IMR-90 (cell line): ENCODE data around the gene RIMBP2. TPM values are rescaled to one million over a fixed set of nuclear protein-coding genes. Genes with fewer than 3 reads are reported as not detected.

Experiments used
- ATAC-seq: fragments of 200-7000 bp; cut with Tn5 transposase; 2 replicates; pipeline ENCODE4 v1.9.1; 2020; ENCODE audit warnings: low read depth, mild to moderate bottlenecking, moderate library complexity
- BruUV-seq: library from RNA; stranded (reverse); fragments of 400-500 nt; replicated peaks from 2 replicates; lab custom pipeline; 2021; lab: Mats Ljungman, UMichigan
- CTCF ChIA-PET: fragments of 300-600 bp; formaldehyde crosslinking; extraction: SDS; loops from one replicate; lab custom pipeline; 2021; ENCODE audit warnings: antibody characterized with exemption; lab: Yijun Ruan, JAX
- POLR2A ChIA-PET: fragments of 300-600 bp; sonication (Branson Sonifier 250); formaldehyde crosslinking; loops from one replicate; lab custom pipeline; 2022; ENCODE audit warnings: antibody characterized with exemption; ENCODE audit not compliant: unreplicated experiment; lab: Charles Lee
- DNase-seq: peaks from one replicate; pipeline ENCODE4 v3.0.0; 2013
- H2AFZ ChIP-seq: replicated peaks from 2 replicates; pipeline ENCODE3; 2013; ENCODE audit warnings: low read length, mild to moderate bottlenecking; ENCODE audit not compliant: poor library complexity
- H2AK5ac ChIP-seq: 2 replicates; pipeline ENCODE4 v1.6.1; 2013; ENCODE audit warnings: low read depth, low read length, inconsistent platforms
- H2AK9ac ChIP-seq: replicated peaks from 2 replicates; pipeline ENCODE3; 2013; ENCODE audit warnings: mild to moderate bottlenecking, low read depth, low read length, moderate library complexity; ENCODE audit not compliant: poor library complexity
- H2BK120ac ChIP-seq: 2 replicates; pipeline ENCODE4 v1.6.1; 2013; ENCODE audit warnings: low read depth, low read length, inconsistent platforms
- H2BK15ac ChIP-seq: 3 replicates; pipeline ENCODE4 v1.6.1; 2013; ENCODE audit warnings: low read depth, low read length, inconsistent platforms
- H2BK20ac ChIP-seq: 2 replicates; pipeline ENCODE4 v1.6.1; 2013; ENCODE audit warnings: low read depth, mild to moderate bottlenecking, inconsistent platforms, low read length, moderate library complexity
- H2BK5ac ChIP-seq: 2 replicates; pipeline ENCODE4 v1.6.1; 2013; ENCODE audit warnings: mild to moderate bottlenecking, low read depth, low read length, inconsistent platforms; ENCODE audit not compliant: poor library complexity, severe bottlenecking
- H3K14ac ChIP-seq: replicated peaks from 2 replicates; pipeline ENCODE4 v1.6.1; 2013; ENCODE audit warnings: low read depth, low read length, inconsistent platforms
- H3K18ac ChIP-seq: 2 replicates; pipeline ENCODE4 v1.6.1; 2013; ENCODE audit warnings: low read depth, low read length, control low read depth
- H3K23ac ChIP-seq: 2 replicates; pipeline ENCODE4 v1.6.1; 2013; ENCODE audit warnings: low read depth, low read length, inconsistent platforms
- H3K27ac ChIP-seq: 2 replicates; pipeline ENCODE4 v1.5.1; 2013; ENCODE audit warnings: mild to moderate bottlenecking, control low read depth, low read length; ENCODE audit not compliant: insufficient read depth
- H3K27me3 ChIP-seq: 2 replicates; pipeline ENCODE4 v1.6.1; 2013; ENCODE audit warnings: low read length; ENCODE audit not compliant: control insufficient read depth, insufficient read depth
- H3K36me3 ChIP-seq: 2 replicates; pipeline ENCODE4 v1.6.1; 2013; ENCODE audit warnings: low read length, mixed read lengths; ENCODE audit not compliant: control insufficient read depth, insufficient read depth
- H3K4ac ChIP-seq: 2 replicates; pipeline ENCODE4 v1.6.1; 2013; ENCODE audit warnings: low read depth, low read length, inconsistent platforms
- H3K4me1 ChIP-seq: 2 replicates; pipeline ENCODE4 v1.6.1; 2013; ENCODE audit warnings: low read length, mixed read lengths; ENCODE audit not compliant: control insufficient read depth, insufficient read depth
- H3K4me2 ChIP-seq: 2 replicates; pipeline ENCODE4 v1.6.1; 2013; ENCODE audit warnings: low read depth, mild to moderate bottlenecking, control low read depth, low read length, moderate library complexity
- H3K4me3 ChIP-seq: 2 replicates; pipeline ENCODE4 v1.5.1; 2013; ENCODE audit warnings: low read depth, mild to moderate bottlenecking, control low read depth, low read length, moderate library complexity; ENCODE audit not compliant: insufficient read depth
- H3K56ac ChIP-seq: 2 replicates; pipeline ENCODE4 v1.6.1; 2013; ENCODE audit warnings: low read length, inconsistent platforms; ENCODE audit not compliant: insufficient read depth; ENCODE audit errors: extremely low read depth
- H3K79me1 ChIP-seq, 2 experiments: 2 replicates each; pipeline ENCODE4 v1.6.1; 2013; ENCODE audit warnings: low read length in 2 of 2, inconsistent platforms in 1 of 2, low read depth in 1 of 2
- H3K9ac ChIP-seq: 2 replicates; pipeline ENCODE4 v1.6.1; 2013; ENCODE audit warnings: low read depth, low read length, control low read depth
- H3K9me1 ChIP-seq: 2 replicates; pipeline ENCODE4 v1.6.1; 2013; ENCODE audit warnings: low read length, inconsistent platforms; ENCODE audit not compliant: insufficient read depth
- H3K9me3 ChIP-seq: 2 replicates; pipeline ENCODE4 v1.6.1; 2013; ENCODE audit warnings: low read length; ENCODE audit not compliant: control insufficient read depth, insufficient read depth
- H4K20me1 ChIP-seq: 2 replicates; pipeline ENCODE4 v1.6.1; 2013; ENCODE audit warnings: low read length, inconsistent platforms; ENCODE audit not compliant: insufficient read depth
- H4K5ac ChIP-seq: 2 replicates; pipeline ENCODE4 v1.6.1; 2013; ENCODE audit warnings: mild to moderate bottlenecking, low read depth, low read length, control low read depth
- H4K8ac ChIP-seq, 2 experiments: 2 replicates each; pipeline ENCODE4 v1.6.1; 2013; ENCODE audit warnings: low read depth in 2 of 2, low read length in 2 of 2, control low read depth in 1 of 2, inconsistent platforms in 1 of 2
- H4K91ac ChIP-seq: 2 replicates; pipeline ENCODE4 v1.6.1; 2013; ENCODE audit warnings: low read depth, low read length, inconsistent platforms; ENCODE audit not compliant: insufficient read depth
- BHLHE40 ChIP-seq: fragments of 150-350 bp; IDR thresholded peaks from 2 replicates; pipeline ENCODE4 v1.6.1; 2016; ENCODE audit warnings: mild to moderate bottlenecking, low read depth, low read length
- WGBS, 2 experiments: methylation state at CpG; one replicate each; pipeline versions ENCODE4 v1.1.5 to v1.1.7; 2013; ENCODE audit warnings: missing lambda C conversion rate in 2 of 2; ENCODE audit not compliant: insufficient read length in 1 of 2; ENCODE audit errors: extremely low coverage in 2 of 2; 5-methylcytosine and 5-hydroxymethylcytosine counted together
- dilution Hi-C: fragments of 300-500 bp; cut with HindIII; formaldehyde crosslinking; loops from one replicate; pipeline ENCODE4 v1.14.3; 2018; ENCODE audit warnings: low sequenced_read_pairs; ENCODE audit not compliant: unreplicated experiment
- in situ Hi-C: fragments of 300-500 bp; cut with MboI; formaldehyde crosslinking; loops from 3 replicates; pipeline ENCODE4 v1.14.3; 2019; ENCODE audit warnings: low sequenced_read_pairs, inconsistent platforms, mixed read lengths
- intact Hi-C: fragments of 100-400 bp; cut with micrococcal nuclease; formaldehyde crosslinking; loops from 2 replicates; pipeline ENCODE4 v1.10.0; 2022
- polyA plus RNA-seq, 3 experiments: library from polyadenylated mRNA; depleted of rRNA; stranded (reverse); fragments of >200 nt; gene quantifications; 2 replicates each; pipeline ENCODE4 v1.2.3, GENCODE V29; 2012; ENCODE audit warnings: low replicate concordance in 1 of 3
- total RNA-seq: library from RNA; depleted of rRNA; stranded (reverse); fragments of >200 nt; gene quantifications from 2 replicates; pipeline ENCODE4 v1.2.3, GENCODE V29; 2012
- TF ChIP-seq, protein P1 (sequence below): fragments of 150-350 bp; IDR thresholded peaks from 2 replicates; pipeline ENCODE4 v1.6.1; 2017; ENCODE audit warnings: mild to moderate bottlenecking, antibody characterized with exemption, low read length, low read depth

RIMBP2 gene
- total and polyA plus RNA-seq, 2 of the 4 experiments (the other 2 are of a cell fraction), result not detected

DNA sequence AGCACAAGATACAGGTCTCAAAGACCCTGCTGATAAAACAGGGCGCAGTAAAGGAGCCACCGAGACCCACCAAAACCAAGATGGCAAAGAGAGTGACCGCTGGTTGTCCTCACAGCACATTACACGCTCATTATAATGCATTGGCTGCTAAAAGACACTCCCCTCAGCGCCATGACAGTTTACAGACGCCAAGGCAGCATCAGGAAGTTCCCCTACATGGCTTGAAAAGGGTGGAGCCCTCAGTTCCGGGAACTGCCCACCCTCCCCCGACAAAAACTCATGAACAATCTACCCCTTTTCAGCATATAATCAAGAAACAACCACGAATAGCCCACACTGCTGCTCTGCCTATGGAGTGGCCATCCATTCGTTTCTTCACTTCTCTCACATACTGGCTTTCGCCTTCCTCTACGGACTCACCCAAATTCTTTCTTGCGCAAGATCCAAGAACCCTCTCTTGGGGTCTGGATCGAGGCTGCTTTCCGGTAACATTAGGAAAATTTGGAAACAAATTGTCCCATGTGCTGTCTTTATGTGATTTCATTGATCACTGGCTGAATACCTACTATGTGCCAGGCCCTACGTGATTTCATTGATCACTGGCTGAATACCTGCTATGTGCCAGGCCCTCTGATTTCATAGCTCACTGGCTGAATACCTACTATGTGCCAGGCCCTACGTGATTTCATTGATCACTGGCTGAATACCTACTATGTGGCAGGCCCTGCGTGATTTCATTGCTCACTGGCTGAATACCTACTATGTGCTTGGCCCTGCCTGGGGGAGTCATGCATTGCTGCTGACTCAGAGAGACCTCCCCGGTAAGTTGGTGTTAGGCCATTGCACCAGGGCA is 252.1 kb downstream of the RIMBP2 start:
- POLR2A ChIA-PET, result no interaction called here
- no peaks in the 10 kb centered on the region for H3K9me1 ChIP-seq

More for the DNA sequence above, 252.1 kb downstream of the RIMBP2 start:
- no peak overlapping the region for H2BK20ac ChIP-seq
- no peaks in the 10 kb centered on the region for H4K20me1 ChIP-seq
- no peak overlapping the region for H2AK5ac ChIP-seq
- no peak overlapping the region for H3K18ac ChIP-seq
- H3K27ac ChIP-seq, result no peak overlapping the region
- H2AK9ac ChIP-seq, result no peak overlapping the region
- H3K4me3 ChIP-seq, result no peak overlapping the region
- no peaks in the 10 kb centered on the region for H3K4me1 ChIP-seq
- H3K36me3 ChIP-seq, result no peaks in the 10 kb centered on the region
- dilution Hi-C loops, result no loop called here
- no peak for TF ChIP-seq BHLHE40
- TF ChIP-seq, protein P1, sequence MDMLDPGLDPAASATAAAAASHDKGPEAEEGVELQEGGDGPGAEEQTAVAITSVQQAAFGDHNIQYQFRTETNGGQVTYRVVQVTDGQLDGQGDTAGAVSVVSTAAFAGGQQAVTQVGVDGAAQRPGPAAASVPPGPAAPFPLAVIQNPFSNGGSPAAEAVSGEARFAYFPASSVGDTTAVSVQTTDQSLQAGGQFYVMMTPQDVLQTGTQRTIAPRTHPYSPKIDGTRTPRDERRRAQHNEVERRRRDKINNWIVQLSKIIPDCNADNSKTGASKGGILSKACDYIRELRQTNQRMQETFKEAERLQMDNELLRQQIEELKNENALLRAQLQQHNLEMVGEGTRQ, result no peak
- no peak overlapping the region for H3K56ac ChIP-seq
- H2BK15ac ChIP-seq, result no peak overlapping the region
- intact Hi-C loops, result no loop called here
- CTCF ChIA-PET, result no interaction called here
- no peak overlapping the region for H2BK120ac ChIP-seq
- in situ Hi-C loops, result no loop called here
- H3K4ac ChIP-seq, result no peak overlapping the region
- DNase-seq, result no peak
- no peak overlapping the region for H4K8ac ChIP-seq
- no peak overlapping the region for H3K9ac ChIP-seq
- no peak overlapping the region for H4K5ac ChIP-seq
- no peaks in the 10 kb centered on the region for H3K79me1 ChIP-seq
- H2AFZ ChIP-seq, result no peak overlapping the region
- H3K23ac ChIP-seq, result no peak overlapping the region
- ATAC-seq, result no peak
- H3K27me3 ChIP-seq, result no peaks in the 10 kb centered on the region
- H2BK5ac ChIP-seq, result no peak overlapping the region
- no peak overlapping the region for H4K91ac ChIP-seq
- H3K9me3 ChIP-seq, result peaks cover 71% of the 10 kb centered on the region
- H3K4me2 ChIP-seq, result no peak overlapping the region
- H3K14ac ChIP-seq, result no peak overlapping the region
- BruUV-seq, result no TSS peak
- 66% methylated on average over 11 of the region's 19 CpGs; no CpG with 5 or more reads in 1 of the 2 experiments for WGBS, 2 experiments
